ENCODE measurements around the gene MAN2A2. TPM values are rescaled to one million over a fixed set of nuclear protein-coding genes. Genes with fewer than 3 reads are reported as not detected.

MAN2A2 gene
- total and polyA plus RNA-seq, 9 of the 15 experiments (the other 6 are each of a cell fraction or from before 2014, with no cell fraction given): 7.3 to 151 (median 43.4) TPM

- peak; percentile 55; the same call in 1 of the 2 replicates for TF ChIP-seq MAX (CRISPR knock-in tag; IDR thresholded peaks at IDR 0.05)
- no peak; the same call in 1 of the 2 replicates for TF ChIP-seq ZFPM2 (CRISPR knock-in tag; IDR thresholded peaks at IDR 0.05)
- TF ChIP-seq NCOA4 (IDR thresholded peaks at IDR 0.05; ENCODE audit: partially characterized antibody): no peak
- TF ChIP-seq, protein P1, sequence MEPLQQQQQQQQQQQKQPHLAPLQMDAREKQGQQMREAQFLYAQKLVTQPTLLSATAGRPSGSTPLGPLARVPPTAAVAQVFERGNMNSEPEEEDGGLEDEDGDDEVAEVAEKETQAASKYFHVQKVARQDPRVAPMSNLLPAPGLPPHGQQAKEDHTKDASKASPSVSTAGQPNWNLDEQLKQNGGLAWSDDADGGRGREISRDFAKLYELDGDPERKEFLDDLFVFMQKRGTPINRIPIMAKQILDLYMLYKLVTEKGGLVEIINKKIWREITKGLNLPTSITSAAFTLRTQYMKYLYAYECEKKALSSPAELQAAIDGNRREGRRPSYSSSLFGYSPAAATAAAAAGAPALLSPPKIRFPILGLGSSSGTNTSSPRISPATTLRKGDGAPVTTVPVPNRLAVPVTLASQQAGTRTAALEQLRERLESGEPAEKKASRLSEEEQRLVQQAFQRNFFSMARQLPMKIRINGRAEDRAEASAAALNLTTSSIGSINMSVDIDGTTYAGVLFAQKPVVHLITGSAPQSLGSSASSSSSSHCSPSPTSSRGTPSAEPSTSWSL (CRISPR knock-in tag; IDR thresholded peaks at IDR 0.05; ENCODE audit: borderline replicate concordance): no peak
- peak; percentile 72 for TF ChIP-seq KDM5B (IDR thresholded peaks at IDR 0.05; ENCODE audit: insufficient replicate concordance, low read depth, low read length)
- no peak; the same call in 1 of the 2 replicates for TF ChIP-seq CBFA2T3 (IDR thresholded peaks at IDR 0.05)
- TF ChIP-seq TRIM24 (IDR thresholded peaks at IDR 0.05): no peak
- TF ChIP-seq, protein P2, sequence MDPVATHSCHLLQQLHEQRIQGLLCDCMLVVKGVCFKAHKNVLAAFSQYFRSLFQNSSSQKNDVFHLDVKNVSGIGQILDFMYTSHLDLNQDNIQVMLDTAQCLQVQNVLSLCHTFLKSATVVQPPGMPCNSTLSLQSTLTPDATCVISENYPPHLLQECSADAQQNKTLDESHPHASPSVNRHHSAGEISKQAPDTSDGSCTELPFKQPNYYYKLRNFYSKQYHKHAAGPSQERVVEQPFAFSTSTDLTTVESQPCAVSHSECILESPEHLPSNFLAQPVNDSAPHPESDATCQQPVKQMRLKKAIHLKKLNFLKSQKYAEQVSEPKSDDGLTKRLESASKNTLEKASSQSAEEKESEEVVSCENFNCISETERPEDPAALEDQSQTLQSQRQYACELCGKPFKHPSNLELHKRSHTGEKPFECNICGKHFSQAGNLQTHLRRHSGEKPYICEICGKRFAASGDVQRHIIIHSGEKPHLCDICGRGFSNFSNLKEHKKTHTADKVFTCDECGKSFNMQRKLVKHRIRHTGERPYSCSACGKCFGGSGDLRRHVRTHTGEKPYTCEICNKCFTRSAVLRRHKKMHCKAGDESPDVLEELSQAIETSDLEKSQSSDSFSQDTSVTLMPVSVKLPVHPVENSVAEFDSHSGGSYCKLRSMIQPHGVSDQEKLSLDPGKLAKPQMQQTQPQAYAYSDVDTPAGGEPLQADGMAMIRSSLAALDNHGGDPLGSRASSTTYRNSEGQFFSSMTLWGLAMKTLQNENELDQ (CRISPR knock-in tag; IDR thresholded peaks at IDR 0.05; ENCODE audit: borderline replicate concordance): no peak
- no peak for TF ChIP-seq CREBBP (IDR thresholded peaks at IDR 0.05; ENCODE audit: low read depth, low read length)
- no peak for TF ChIP-seq MECOM (CRISPR knock-in tag; IDR thresholded peaks at IDR 0.05)
- TF ChIP-seq ZC3H4 (CRISPR knock-in tag; IDR thresholded peaks at IDR 0.05; ENCODE audit: borderline replicate concordance): 0 out of 2 replicates have a peak, but pooled peaks have one; percentile 71
- TF ChIP-seq DPF2 (IDR thresholded peaks at IDR 0.05): no peak; the same call in 1 of the 2 replicates
- TF ChIP-seq HES1 (IDR thresholded peaks at IDR 0.05; ENCODE audit: low read depth): no peak
- TF ChIP-seq SMAD1 (IDR thresholded peaks at IDR 0.05; ENCODE audit: low read depth, low read length, partially characterized antibody): peak; percentile 54
- TF ChIP-seq RBM25 (IDR thresholded peaks at IDR 0.05; ENCODE audit: low read depth, low read length, severe bottlenecking): no peak
- TF ChIP-seq GATAD2A (IDR thresholded peaks at IDR 0.05): peak; percentile 88
- 0 out of 2 replicates have a peak, but pooled peaks have one; percentile 50 for TF ChIP-seq ZKSCAN1 (IDR thresholded peaks at IDR 0.05; ENCODE audit: low read depth, low read length)
Observed at GRCh38 chr15:90931828-90932659, 28.9 kb downstream of the MAN2A2 start, which contains the start of gene HDDC3 (continued).
